ENCODE data around the gene LGR4. TPM values are rescaled to one million over a fixed set of nuclear protein-coding genes. Genes with fewer than 3 reads are reported as not detected.

Gene LGR4
- total and polyA plus RNA-seq, 2 of the 4 experiments (the other 2 are of a cell fraction) = 2.9 to 6.8 TPM

DNA sequence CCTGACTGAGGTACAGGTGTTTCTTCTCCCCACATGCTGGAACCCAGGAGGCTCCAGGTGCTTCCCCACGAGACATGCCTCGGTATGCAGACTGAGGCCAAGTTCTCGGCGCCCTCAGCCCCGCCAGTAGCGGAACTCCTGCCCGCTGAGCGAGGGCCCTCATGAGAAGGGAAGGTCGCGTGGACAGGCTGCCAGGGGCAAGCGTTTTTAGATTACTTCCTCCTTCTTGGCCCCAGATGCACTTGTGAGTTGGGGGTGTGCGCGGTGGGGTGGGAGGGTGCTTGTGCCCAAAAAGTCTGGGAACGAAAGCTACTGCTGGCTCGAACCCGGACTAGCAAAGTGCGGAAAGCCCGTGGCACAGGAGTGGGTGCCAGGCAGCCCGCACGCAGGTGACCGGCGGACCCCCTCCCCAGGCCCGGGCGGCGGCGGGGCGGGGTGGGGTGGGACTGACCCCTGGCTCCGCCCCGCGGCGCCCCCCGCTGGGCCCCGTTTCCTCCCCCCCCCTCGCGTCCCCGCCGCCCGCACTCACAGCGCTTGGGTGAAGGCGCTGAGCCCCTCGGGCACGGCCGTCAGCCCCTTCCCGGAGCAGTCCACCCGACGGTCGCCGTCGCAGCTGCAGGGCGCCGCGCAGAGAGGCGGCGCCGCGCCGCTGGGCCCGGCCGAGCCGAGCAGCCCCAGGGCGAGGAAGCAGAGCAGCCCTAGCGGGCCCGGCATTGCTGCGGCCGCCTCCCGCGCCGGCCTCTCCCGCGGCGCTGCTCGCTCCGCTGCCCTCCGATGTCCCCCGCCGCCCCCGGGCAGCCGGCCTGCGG is 797 bp downstream of the LGR4 start:
- Histone ChIP-seq H2BK20ac (ENCODE audit: low read depth, low read length) (no peak overlapping the region), H3K36me3 (ENCODE audit: control insufficient read depth, insufficient read depth, low read length) (no peaks in the 10 kb centered on the region), H3K27me3 (ENCODE audit: control insufficient read depth, insufficient read depth, low read length) (no peaks in the 10 kb centered on the region), H2BK5ac (ENCODE audit: low read depth, low read length, poor library complexity, severe bottlenecking) (peak overlapping the region; percentile 31), H4K20me1 (ENCODE audit: insufficient read depth, low read length) (no peaks in the 10 kb centered on the region), H2BK15ac (ENCODE audit: low read depth, low read length) (no peak overlapping the region), H2AFZ (replicated peaks; ENCODE audit: low read length, poor library complexity) (peak overlapping the region; percentile 93), H3K9ac (ENCODE audit: low read depth, low read length) (peak overlapping the region; percentile 64), H3K4me1 (ENCODE audit: control insufficient read depth, insufficient read depth, low read length) (peaks cover 7% of the 10 kb centered on the region), H4K8ac (ENCODE audit: low read depth in 2 of 2, low read length in 2 of 2) (peak overlapping the region in 1 of 2 experiments; percentile 13; a peak in 1 of 4 replicates), H3K14ac (replicated peaks; ENCODE audit: low read depth, low read length) (peak overlapping the region; percentile 35; the same call in 1 of the 2 replicates), H3K79me1 (ENCODE audit: low read depth in 1 of 2, low read length in 2 of 2) (peaks cover 18 to 20% of the 10 kb centered on the region in 2 experiments; a peak in 3 of 4 replicates), H3K4me3 (ENCODE audit: insufficient read depth, low read depth, low read length) (peak overlapping the region; percentile 53), H2AK5ac (ENCODE audit: low read depth, low read length) (0 out of 2 replicates have a peak overlapping the region, but pooled peaks have one; percentile 16), H2BK120ac (ENCODE audit: low read depth, low read length) (0 out of 2 replicates have a peak overlapping the region, but pooled peaks have one; percentile 4), H3K4me2 (ENCODE audit: low read depth, low read length) (peak overlapping the region; percentile 95), H3K27ac (ENCODE audit: insufficient read depth, low read length) (peak overlapping the region; percentile 15; the same call in 1 of the 2 replicates), H4K5ac (ENCODE audit: low read depth, low read length) (no peak overlapping the region), H3K4ac (ENCODE audit: low read depth, low read length) (no peak overlapping the region; the same call in 1 of the 2 replicates), H3K18ac (ENCODE audit: low read depth, low read length) (peak overlapping the region; percentile 5; the same call in 1 of the 2 replicates), H4K91ac (ENCODE audit: insufficient read depth, low read depth, low read length) (peak overlapping the region; percentile 44; the same call in 1 of the 2 replicates), H3K56ac (ENCODE audit: extremely low read depth, insufficient read depth, low read length) (0 out of 2 replicates have a peak overlapping the region, but pooled peaks have one; percentile 6), H3K9me3 (ENCODE audit: control insufficient read depth, insufficient read depth, low read length) (no peaks in the 10 kb centered on the region), H3K9me1 (ENCODE audit: insufficient read depth, low read length) (no peaks in the 10 kb centered on the region), H2AK9ac (replicated peaks; ENCODE audit: low read depth, low read length, poor library complexity) (peak overlapping the region; percentile 8), H3K23ac (ENCODE audit: low read depth, low read length) (peak overlapping the region; percentile 50; the same call in 1 of the 2 replicates)
- ChIA-PET CTCF (interaction anchor here (1.0 kb wide), 2 partner anchors 14 to 25 kb away, joined by 3 to 4 read pairs; no protein-coding TSS in a partner anchor), POLR2A (ENCODE audit: unreplicated experiment) (no interaction called here)
- ATAC-seq (ENCODE audit: low read depth) (peak; percentile 67), DNase-seq (no peak)
- TF ChIP-seq RAD21 (IDR thresholded peaks at IDR 0.05; ENCODE audit: low read length) (peak; percentile 10; the same call in 1 of the 2 replicates), NFE2L2 (IDR thresholded peaks at IDR 0.05; ENCODE audit: low read depth, low read length) (no peak), MXI1 (IDR thresholded peaks at IDR 0.05; ENCODE audit: borderline replicate concordance, low read depth, low read length) (no peak), MAZ (IDR thresholded peaks at IDR 0.05; ENCODE audit: borderline replicate concordance, low read depth, low read length) (no peak), CTCF (conservative IDR thresholded peaks at IDR 0.05; ENCODE audit: low read depth, low read length) (0 out of 2 replicates have a peak, but pooled peaks have one; percentile 3), USF2 (IDR thresholded peaks at IDR 0.05; ENCODE audit: low read depth, low read length) (no peak)
- no TSS peak for BruUV-seq (replicated peaks)
- dilution Hi-C loops (cut with HindIII; ENCODE audit: low sequenced_read_pairs, unreplicated experiment) (no loop called here), in situ Hi-C loops (cut with MboI; ENCODE audit: low sequenced_read_pairs) (no loop called here), intact Hi-C loops (cut with micrococcal nuclease) (loop anchor here (5.0 kb wide), 3 partner anchors 74 to 174 kb away; partner anchors contain the start of gene CCDC34)
- WGBS, 2 experiments (ENCODE audit: extremely low coverage in 2 of 2, insufficient read length in 1 of 2) = 1% methylated on average over 18 of the region's 79 CpGs; no CpG with 5 or more reads in 1 of the 2 experiments

All from IMR-90 (cell line).